SK-N-SH treated with all-trans-retinoic acid at 6 μM for 48 hours (cell line): ENCODE data around the gene ZNF287.

Experiments
- PPARA ChIP-seq: fragments of 250-450 bp; sonication (Bioruptor Pico); IDR thresholded peaks from 2 replicates; pipeline ENCODE4 v1.5.0; 2020; ENCODE audit warnings: mild to moderate bottlenecking, borderline replicate concordance
- ZFP3 ChIP-seq: fragments of 250-450 bp; sonication (Bioruptor Pico); IDR thresholded peaks from 2 replicates; pipeline ENCODE4 v1.5.0; 2020; ENCODE audit warnings: mild to moderate bottlenecking, moderate library complexity
- TF ChIP-seq, protein P1 (sequence below): fragments of 250-450 bp; sonication (Bioruptor Pico); IDR thresholded peaks from 2 replicates; pipeline ENCODE4 v1.8.0; 2020; ENCODE audit warnings: mild to moderate bottlenecking, moderate library complexity, borderline replicate concordance

DNA sequence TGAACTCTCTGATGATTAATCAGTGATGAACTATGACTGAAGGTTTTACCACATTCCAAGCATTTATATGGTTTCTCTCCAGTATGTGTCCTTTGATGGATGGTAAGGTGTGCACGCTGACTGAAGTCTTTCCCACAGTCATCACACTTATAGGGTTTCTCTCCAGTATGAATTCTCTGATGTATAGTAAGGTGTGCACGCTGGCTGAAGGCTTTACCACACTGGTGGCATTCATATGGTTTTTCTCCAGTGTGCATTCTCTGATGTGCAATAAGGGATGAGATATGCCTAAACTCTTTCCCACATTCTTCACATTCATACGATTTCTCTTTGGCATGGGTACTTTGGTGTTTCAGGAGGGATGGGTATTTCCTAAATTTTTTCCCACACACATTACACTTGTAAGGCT, 16.4 kb downstream of the ZNF287 start:
- TF ChIP-seq PPARA (CRISPR knock-in tag) (no peak), ZFP3 (no peak)
- TF ChIP-seq, protein P1, sequence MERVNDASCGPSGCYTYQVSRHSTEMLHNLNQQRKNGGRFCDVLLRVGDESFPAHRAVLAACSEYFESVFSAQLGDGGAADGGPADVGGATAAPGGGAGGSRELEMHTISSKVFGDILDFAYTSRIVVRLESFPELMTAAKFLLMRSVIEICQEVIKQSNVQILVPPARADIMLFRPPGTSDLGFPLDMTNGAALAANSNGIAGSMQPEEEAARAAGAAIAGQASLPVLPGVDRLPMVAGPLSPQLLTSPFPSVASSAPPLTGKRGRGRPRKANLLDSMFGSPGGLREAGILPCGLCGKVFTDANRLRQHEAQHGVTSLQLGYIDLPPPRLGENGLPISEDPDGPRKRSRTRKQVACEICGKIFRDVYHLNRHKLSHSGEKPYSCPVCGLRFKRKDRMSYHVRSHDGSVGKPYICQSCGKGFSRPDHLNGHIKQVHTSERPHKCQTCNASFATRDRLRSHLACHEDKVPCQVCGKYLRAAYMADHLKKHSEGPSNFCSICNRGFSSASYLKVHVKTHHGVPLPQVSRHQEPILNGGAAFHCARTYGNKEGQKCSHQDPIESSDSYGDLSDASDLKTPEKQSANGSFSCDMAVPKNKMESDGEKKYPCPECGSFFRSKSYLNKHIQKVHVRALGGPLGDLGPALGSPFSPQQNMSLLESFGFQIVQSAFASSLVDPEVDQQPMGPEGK = no peak
